Measurements from ENCODE around the gene KRT6B. TPM values are rescaled to one million over a fixed set of nuclear protein-coding genes. Genes with fewer than 3 reads are reported as not detected.

The KRT6B gene
- total RNA-seq, 2 donors from 2014 or later, result not detected

GRCh38 chr12:52405922-52406385 is 46.0 kb downstream of the KRT6B start, which contains the start of gene KRT82:
TSS of gene KRT82 (minus strand) at chr12:52406335. CDS start at chr12:52406277, 58 bp downstream.
- no peak for TF ChIP-seq CTCF (IDR thresholded peaks at IDR 0.05)
- Histone ChIP-seq H3K27ac (no peak within 1 kb of the TSS), H3K4me1 (no peaks in the 10 kb centered on the region), H3K4me3 (no peak within 1 kb of the TSS), H3K27me3 (no peaks in the 10 kb centered on the region), H3K9me3 (no peaks in the 10 kb centered on the region), H3K36me3 (replicated peaks in 1 of 2; ENCODE audit: insufficient read depth in 1 of 2, low read depth in 2 of 2) (no peaks in the 10 kb centered on the region)
- 74 to 78% methylated on average over 6 to 14 of the region's 14 CpGs for WGBS, 2 donors
- intact Hi-C loops (cut with DNase I), result no loop called here
- no peak for DNase-seq
- no peak for ATAC-seq

- Histone ChIP-seq H3K27ac (no peak overlapping the region), H3K4me3 (no peak overlapping the region), H3K27me3 (no peaks in the 10 kb centered on the region), H3K9me3 (no peaks in the 10 kb centered on the region), H3K36me3 (replicated peaks in 1 of 2; ENCODE audit: insufficient read depth in 1 of 2, low read depth in 2 of 2) (no peaks in the 10 kb centered on the region), H3K4me1 (no peaks in the 10 kb centered on the region)
- no peak for DNase-seq
- intact Hi-C loops (cut with DNase I), result no loop called here
- TF ChIP-seq CTCF (IDR thresholded peaks at IDR 0.05) (no peak), POLR2A (IDR thresholded peaks at IDR 0.05) (no peak)
- no peak for ATAC-seq
- WGBS, 2 donors, result 79 to 83% methylated on average over 2 to 3 of the region's 3 CpGs
Measured at GRCh38 chr12:52404951-52405350, 47.0 kb downstream of the KRT6B start.

- no peaks in the 10 kb centered on the region for H3K9me3 ChIP-seq
- intact Hi-C loops (cut with DNase I), result no loop called here
- H3K36me3 ChIP-seq (replicated peaks in 1 of 2; ENCODE audit: insufficient read depth in 1 of 2, low read depth in 2 of 2), result no peaks in the 10 kb centered on the region
- H3K27ac ChIP-seq, result no peak overlapping the region
- H3K4me3 ChIP-seq, result no peak overlapping the region
- DNase-seq, result no peak
- TF ChIP-seq CTCF (IDR thresholded peaks at IDR 0.05) (no peak), POLR2A (IDR thresholded peaks at IDR 0.05) (no peak)
- WGBS, 2 donors, result 85 to 92% methylated on average over 9 of the region's 9 CpGs
- no peaks in the 10 kb centered on the region for H3K4me1 ChIP-seq
- H3K27me3 ChIP-seq, result no peaks in the 10 kb centered on the region
- no peak for ATAC-seq
Measured at GRCh38 chr12:52403561-52403960, 48.4 kb downstream of the KRT6B start.

- Histone ChIP-seq H3K4me1 (no peaks in the 10 kb centered on the region), H3K4me3 (no peak overlapping the region), H3K36me3 (replicated peaks in 1 of 2; ENCODE audit: insufficient read depth in 1 of 2, low read depth in 2 of 2) (no peaks in the 10 kb centered on the region), H3K27ac (no peak overlapping the region), H3K27me3 (no peaks in the 10 kb centered on the region), H3K9me3 (no peaks in the 10 kb centered on the region)
- no peak for ATAC-seq
- intact Hi-C loops (cut with DNase I), result no loop called here
- WGBS, 2 donors, result 42 to 48% methylated on average over 3 of the region's 3 CpGs
- DNase-seq, result no peak
- TF ChIP-seq CTCF (IDR thresholded peaks at IDR 0.05) (no peak), POLR2A (IDR thresholded peaks at IDR 0.05) (no peak)
Measured at GRCh38 chr12:52402873-52403540, 48.9 kb downstream of the KRT6B start.

- Histone ChIP-seq H3K27ac (no peak overlapping the region), H3K36me3 (replicated peaks in 1 of 2; ENCODE audit: insufficient read depth in 1 of 2, low read depth in 2 of 2) (no peaks in the 10 kb centered on the region), H3K4me3 (no peak overlapping the region), H3K4me1 (no peaks in the 10 kb centered on the region), H3K27me3 (no peaks in the 10 kb centered on the region), H3K9me3 (no peaks in the 10 kb centered on the region)
- no peak for DNase-seq
- TF ChIP-seq POLR2A (IDR thresholded peaks at IDR 0.05) (no peak), CTCF (IDR thresholded peaks at IDR 0.05) (no peak)
- intact Hi-C loops (cut with DNase I), result no loop called here
- ATAC-seq, result no peak
- 96 to 98% methylated on average over 2 of the region's 2 CpGs for WGBS, 2 donors
Measured at GRCh38 chr12:52402377-52402776, 49.6 kb downstream of the KRT6B start.
